HG02610 (cell line): ENCODE measurements around the gene FCAMR.

ENCODE experiments used
- ATAC-seq: cut with Tn5 transposase; IDR thresholded peaks from one replicate; pipeline ENCODE4 v1.9.1; 2021; ENCODE audit warnings: mild to moderate bottlenecking, moderate library complexity; ENCODE audit not compliant: unreplicated experiment

Gene FCAMR

GRCh38 chr1:206912445-206913095, 57.7 kb downstream of the FCAMR start:
- ATAC-seq = no peak

GRCh38 chr1:206911064-206911663, 59.1 kb downstream of the FCAMR start:
- ATAC-seq = no peak

GRCh38 chr1:206909883-206910318, 60.4 kb downstream of the FCAMR start:
- ATAC-seq = no peak

- ATAC-seq = no peak
These were observed 60.9 kb downstream of the FCAMR start for GRCh38 chr1:206909161-206909882.

GRCh38 chr1:206908038-206908437, 62.2 kb downstream of the FCAMR start:
- no peak for ATAC-seq
